Kidney epithelial cell (primary cell): Measurements from ENCODE around the gene PAFAH1B1. TPM values are rescaled to one million over a fixed set of nuclear protein-coding genes. Genes with fewer than 3 reads are reported as not detected.

Source experiments
- DNase-seq: peaks from one replicate; pipeline ENCODE4 v3.0.0-alpha.2; 2010; ENCODE audit warnings: low read depth
- H3K27me3 ChIP-seq: 2 replicates; pipeline ENCODE4 v1.6.0; 2011; ENCODE audit warnings: low read length; ENCODE audit not compliant: control insufficient read depth, insufficient read depth
- H3K36me3 ChIP-seq: 2 replicates; pipeline ENCODE4 v1.5.1; 2011; ENCODE audit warnings: low read length; ENCODE audit not compliant: control insufficient read depth, insufficient read depth
- H3K4me3 ChIP-seq: 2 replicates; pipeline ENCODE4 v1.5.1; 2011; ENCODE audit warnings: low read depth, mild to moderate bottlenecking, control low read depth, low read length
- total RNA-seq: library from RNA; depleted of rRNA; stranded (reverse); fragments of >200 nt; gene quantifications from 2 replicates; pipeline ENCODE4 v1.2.3, GENCODE V29; 2015
- TF ChIP-seq, protein P1 (sequence below): IDR thresholded peaks from 2 replicates; pipeline ENCODE4 v1.5.1; 2011; ENCODE audit warnings: mild to moderate bottlenecking, moderate library complexity, low read length, control low read depth, inconsistent platforms; ENCODE audit not compliant: insufficient read depth, poor library complexity, severe bottlenecking

Gene PAFAH1B1
- total RNA-seq, 1 donor from 2014 or later = 54.7 TPM

DNA sequence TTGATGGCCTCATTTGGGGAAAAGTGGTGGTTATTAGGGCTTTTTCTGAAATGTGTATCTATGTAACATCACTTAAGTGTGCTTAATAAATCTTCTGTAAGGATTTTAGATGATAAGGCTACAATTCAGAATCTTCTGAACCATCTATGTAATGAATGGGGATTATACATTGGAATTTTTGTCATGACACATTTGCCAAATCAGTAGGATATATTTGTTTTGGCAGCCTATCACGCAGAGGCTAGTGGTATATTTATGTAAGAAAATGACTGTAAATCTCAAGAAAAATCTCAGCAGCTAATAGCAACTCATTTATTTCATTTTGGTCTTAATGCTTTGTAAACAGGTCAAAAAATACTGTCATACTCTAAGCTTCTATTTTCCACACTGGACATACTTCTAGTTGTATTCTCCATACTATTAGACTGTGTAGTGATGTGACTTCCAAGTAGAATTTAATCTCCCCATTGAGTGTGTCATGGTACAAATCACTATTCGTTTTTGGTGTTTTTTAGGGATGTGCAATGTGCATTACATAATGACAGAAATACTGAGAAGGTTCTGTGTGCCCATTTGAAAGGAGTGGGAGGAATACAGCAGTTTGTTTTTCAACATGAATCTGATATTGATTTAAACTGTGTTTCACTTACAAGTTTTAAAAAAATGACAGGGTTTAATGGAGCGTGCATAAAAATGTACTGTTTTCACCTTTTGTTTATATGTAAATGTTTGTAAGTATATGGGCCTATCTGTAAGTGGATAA, 88.9 kb downstream of the PAFAH1B1 start:
- Histone ChIP-seq H3K4me3 (no peak overlapping the region), H3K27me3 (no peaks in the 10 kb centered on the region), H3K36me3 (no peaks in the 10 kb centered on the region)
- TF ChIP-seq, protein P1, sequence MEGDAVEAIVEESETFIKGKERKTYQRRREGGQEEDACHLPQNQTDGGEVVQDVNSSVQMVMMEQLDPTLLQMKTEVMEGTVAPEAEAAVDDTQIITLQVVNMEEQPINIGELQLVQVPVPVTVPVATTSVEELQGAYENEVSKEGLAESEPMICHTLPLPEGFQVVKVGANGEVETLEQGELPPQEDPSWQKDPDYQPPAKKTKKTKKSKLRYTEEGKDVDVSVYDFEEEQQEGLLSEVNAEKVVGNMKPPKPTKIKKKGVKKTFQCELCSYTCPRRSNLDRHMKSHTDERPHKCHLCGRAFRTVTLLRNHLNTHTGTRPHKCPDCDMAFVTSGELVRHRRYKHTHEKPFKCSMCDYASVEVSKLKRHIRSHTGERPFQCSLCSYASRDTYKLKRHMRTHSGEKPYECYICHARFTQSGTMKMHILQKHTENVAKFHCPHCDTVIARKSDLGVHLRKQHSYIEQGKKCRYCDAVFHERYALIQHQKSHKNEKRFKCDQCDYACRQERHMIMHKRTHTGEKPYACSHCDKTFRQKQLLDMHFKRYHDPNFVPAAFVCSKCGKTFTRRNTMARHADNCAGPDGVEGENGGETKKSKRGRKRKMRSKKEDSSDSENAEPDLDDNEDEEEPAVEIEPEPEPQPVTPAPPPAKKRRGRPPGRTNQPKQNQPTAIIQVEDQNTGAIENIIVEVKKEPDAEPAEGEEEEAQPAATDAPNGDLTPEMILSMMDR = no peak
- DNase-seq = no peak

- TF ChIP-seq, protein P1 = no peak
- Histone ChIP-seq H3K36me3 (no peaks in the 10 kb centered on the region), H3K4me3 (no peak overlapping the region), H3K27me3 (no peaks in the 10 kb centered on the region)
- no peak for DNase-seq
These were observed 90.5 kb downstream of the PAFAH1B1 start for GRCh38 chr17:2683912-2684311.

- TF ChIP-seq, protein P1 = no peak
- DNase-seq = no peak
- H3K4me3 ChIP-seq = no peak overlapping the region
- H3K36me3 ChIP-seq = no peaks in the 10 kb centered on the region
- H3K27me3 ChIP-seq = no peaks in the 10 kb centered on the region
These were observed 91.1 kb downstream of the PAFAH1B1 start for GRCh38 chr17:2684549-2684948.

DNA sequence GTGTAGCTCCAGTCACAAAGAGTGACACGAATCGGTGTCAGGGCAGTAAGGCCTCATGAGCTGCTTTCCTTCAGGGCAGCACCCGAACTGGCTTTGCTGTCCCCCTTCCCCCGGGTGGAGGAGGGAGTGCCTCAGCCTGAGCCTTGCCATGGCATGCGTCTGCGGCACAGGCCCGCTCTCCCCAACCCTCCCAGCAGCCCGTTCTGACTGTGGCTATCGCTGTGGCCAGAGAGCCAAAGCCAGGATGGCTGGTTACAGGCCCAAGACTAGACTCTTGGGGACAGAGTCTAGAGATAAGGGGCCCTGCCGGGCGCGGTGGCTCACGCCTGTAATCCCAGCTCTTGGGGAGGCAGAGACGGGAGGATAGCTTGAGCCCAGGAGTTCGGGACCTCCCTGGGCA, 92.2 kb downstream of the PAFAH1B1 start:
- DNase-seq = no peak
- no peaks in the 10 kb centered on the region for H3K27me3 ChIP-seq
- no peak overlapping the region for H3K4me3 ChIP-seq
- no peaks in the 10 kb centered on the region for H3K36me3 ChIP-seq
- TF ChIP-seq, protein P1 = no peak

- H3K27me3 ChIP-seq = no peaks in the 10 kb centered on the region
- TF ChIP-seq, protein P1 = no peak
- no peak for DNase-seq
- no peaks in the 10 kb centered on the region for H3K36me3 ChIP-seq
- H3K4me3 ChIP-seq = no peak overlapping the region
These were observed 93.6 kb downstream of the PAFAH1B1 start for GRCh38 chr17:2687074-2687418.
